ENCODE data around the gene CDH10. TPM values are rescaled to one million over a fixed set of nuclear protein-coding genes. Genes with fewer than 3 reads are reported as not detected.

Gene CDH10
- total and polyA plus RNA-seq, 7 experiments from 2014 or later = not detected

DNA sequence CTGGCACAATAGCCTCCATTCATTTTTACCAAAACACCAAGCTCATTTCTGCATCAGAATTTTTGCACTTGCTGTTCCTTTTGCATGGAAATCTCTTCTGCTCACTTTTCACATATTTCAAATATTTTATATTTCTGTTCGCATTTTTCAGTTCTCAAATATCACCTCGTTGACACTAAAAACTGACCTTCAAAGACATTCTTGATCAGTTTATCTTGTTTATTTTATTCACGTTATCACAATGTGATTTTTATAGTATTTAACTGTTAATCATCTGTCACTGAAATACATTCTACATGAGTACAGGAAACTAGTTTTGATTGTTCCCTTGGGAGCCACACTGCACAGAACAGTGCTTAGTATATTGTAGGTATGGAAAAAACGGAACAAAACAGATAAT, 29.6 kb downstream of the CDH10 start:
- H3K36me3 ChIP-seq (ENCODE audit: control insufficient read depth in 2 of 3, insufficient read depth in 3 of 3, low read length in 3 of 3) = no peaks in the 10 kb centered on the region
- H3K27me3 Mint-ChIP-seq = no peaks in the 10 kb centered on the region
- no peak for ATAC-seq

DNA sequence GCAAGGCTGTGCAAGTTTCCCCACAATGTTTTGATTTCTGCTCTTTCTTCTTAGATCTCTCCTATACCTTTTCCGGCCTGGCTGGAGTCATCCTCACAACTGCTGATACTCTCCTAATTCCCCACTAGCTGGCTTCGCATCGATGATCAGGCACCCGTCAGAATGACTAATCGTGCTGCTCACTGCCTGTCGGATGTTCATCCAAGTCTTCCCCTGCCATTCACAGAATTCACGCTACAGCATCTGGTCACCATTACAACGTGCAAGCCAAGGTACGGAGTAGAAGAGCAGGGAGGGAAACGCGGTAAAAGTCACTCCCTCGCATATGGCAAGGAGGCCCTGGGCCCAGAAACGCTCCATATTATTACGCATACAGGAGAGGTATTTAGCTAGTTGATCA, 35.1 kb downstream of the CDH10 start:
- H3K27me3 Mint-ChIP-seq = no peaks in the 10 kb centered on the region
- Histone ChIP-seq H3K9me3 (ENCODE audit: control insufficient read depth in 2 of 3, low read length in 3 of 3) (no peaks in the 10 kb centered on the region), H3K27ac (ENCODE audit: low read depth, low read length) (no peak overlapping the region), H3K27me3 (ENCODE audit: control insufficient read depth in 2 of 2, insufficient read depth in 2 of 2, low read length in 2 of 2) (no peaks in the 10 kb centered on the region), H3K36me3 (ENCODE audit: control insufficient read depth in 2 of 3, insufficient read depth in 3 of 3, low read length in 3 of 3) (no peaks in the 10 kb centered on the region), H3K4me1 (ENCODE audit: control insufficient read depth in 2 of 2, insufficient read depth in 2 of 2, low read length in 2 of 2) (no peaks in the 10 kb centered on the region), H3K4me3 (ENCODE audit: low read length) (no peak overlapping the region)
- DNase-seq (no peak), ATAC-seq (no peak)
- peaks cover 0 to 13% (median 4%) of the 10 kb centered on the region in 11 donors for H3K9me3 Mint-ChIP-seq
- H3K4me3 Mint-ChIP-seq = no peak overlapping the region
- H3K27ac Mint-ChIP-seq = no peak overlapping the region
- H3K4me1 Mint-ChIP-seq = no peaks in the 10 kb centered on the region
- intact Hi-C loops (cut with micrococcal nuclease) = no loop called here
- peaks cover 0 to 4% (median 0%) of the 10 kb centered on the region in 5 donors for H3K36me3 Mint-ChIP-seq
- ChIA-PET CTCF (no interaction called here), POLR2A (no interaction called here)

More for the DNA sequence above, 29.6 kb downstream of the CDH10 start:
- peaks cover 0 to 8% (median 4%) of the 10 kb centered on the region in 11 donors for H3K9me3 Mint-ChIP-seq
- H3K4me3 Mint-ChIP-seq = no peak overlapping the region
- Histone ChIP-seq H3K27ac (ENCODE audit: low read depth, low read length) (no peak overlapping the region), H3K9me3 (ENCODE audit: control insufficient read depth in 2 of 3, low read length in 3 of 3) (no peaks in the 10 kb centered on the region), H3K4me3 (ENCODE audit: low read length) (no peak overlapping the region), H3K27me3 (ENCODE audit: control insufficient read depth in 2 of 2, insufficient read depth in 2 of 2, low read length in 2 of 2) (no peaks in the 10 kb centered on the region), H3K4me1 (ENCODE audit: control insufficient read depth in 2 of 2, insufficient read depth in 2 of 2, low read length in 2 of 2) (no peaks in the 10 kb centered on the region)
- intact Hi-C loops (cut with micrococcal nuclease) = no loop called here
- ChIA-PET CTCF (no interaction called here), POLR2A (interaction anchor here (0.6 kb wide), 1 partner anchor 75 kb away, joined by 3 read pairs; no protein-coding TSS in a partner anchor)
- H3K36me3 Mint-ChIP-seq = no peaks in the 10 kb centered on the region
- DNase-seq = no peak
- H3K4me1 Mint-ChIP-seq = no peaks in the 10 kb centered on the region
- H3K27ac Mint-ChIP-seq = no peak overlapping the region

DNA sequence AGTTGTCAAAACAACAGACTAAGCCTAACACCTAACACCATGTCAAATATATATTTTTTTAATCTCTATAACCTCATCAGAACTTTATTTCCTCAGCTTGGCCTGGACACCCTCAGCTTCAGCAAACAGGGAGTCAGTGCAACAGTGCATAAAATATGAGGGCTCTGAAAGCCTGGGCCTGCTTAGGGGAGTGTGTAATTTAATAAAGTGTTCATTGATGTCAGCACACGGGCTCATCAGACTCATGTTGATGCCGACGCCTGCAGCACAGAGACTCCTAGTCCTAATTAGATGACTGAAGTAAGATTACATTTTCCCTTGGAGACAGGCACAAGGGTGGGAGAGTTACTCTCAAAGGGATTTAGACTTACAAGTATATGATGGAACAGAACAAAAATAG, 37.8 kb downstream of the CDH10 start:
- H3K9me3 ChIP-seq (ENCODE audit: control insufficient read depth in 2 of 3, low read length in 3 of 3) = no peaks in the 10 kb centered on the region
- ChIA-PET CTCF (no interaction called here), POLR2A (no interaction called here)
- no peaks in the 10 kb centered on the region for H3K27me3 Mint-ChIP-seq
- no peaks in the 10 kb centered on the region for H3K27me3 ChIP-seq (ENCODE audit: control insufficient read depth in 2 of 2, insufficient read depth in 2 of 2, low read length in 2 of 2)
- peaks cover 0 to 4% (median 0%) of the 10 kb centered on the region in 5 donors for H3K36me3 Mint-ChIP-seq
- DNase-seq (no peak), ATAC-seq (no peak)
- no peak overlapping the region for H3K27ac ChIP-seq (ENCODE audit: low read depth, low read length)
- H3K4me1 Mint-ChIP-seq = no peaks in the 10 kb centered on the region
- H3K4me3 Mint-ChIP-seq = no peak overlapping the region
- no peak overlapping the region for H3K27ac Mint-ChIP-seq
- H3K4me3 ChIP-seq (ENCODE audit: low read length) = no peak overlapping the region
- H3K4me1 ChIP-seq (ENCODE audit: control insufficient read depth in 2 of 2, insufficient read depth in 2 of 2, low read length in 2 of 2) = no peaks in the 10 kb centered on the region
- no peaks in the 10 kb centered on the region for H3K36me3 ChIP-seq (ENCODE audit: control insufficient read depth in 2 of 3, insufficient read depth in 3 of 3, low read length in 3 of 3)
- intact Hi-C loops (cut with micrococcal nuclease) = no loop called here
- peaks cover 0 to 17% (median 3%) of the 10 kb centered on the region in 11 donors for H3K9me3 Mint-ChIP-seq

DNA sequence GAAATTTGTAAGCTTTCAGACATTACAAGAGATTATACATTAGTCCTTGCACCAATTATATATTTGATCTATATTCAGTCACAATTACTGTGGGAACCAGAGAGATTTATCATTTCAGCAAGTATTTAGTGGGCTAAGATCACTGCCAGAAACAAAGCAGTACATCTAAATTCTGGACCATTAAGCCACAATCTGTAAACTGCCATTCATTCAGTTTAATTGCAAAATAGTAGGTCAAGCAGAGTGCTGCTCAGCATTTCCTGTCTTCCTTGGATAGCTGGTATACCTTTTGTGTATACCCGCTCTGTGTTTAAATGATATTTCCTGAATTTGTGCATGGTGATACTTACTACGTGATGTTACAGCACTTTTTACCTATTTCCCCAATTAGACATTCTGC, 42.6 kb downstream of the CDH10 start:
- Histone ChIP-seq H3K4me3 (ENCODE audit: low read length) (no peak overlapping the region), H3K27me3 (ENCODE audit: control insufficient read depth in 2 of 2, insufficient read depth in 2 of 2, low read length in 2 of 2) (no peaks in the 10 kb centered on the region), H3K36me3 (ENCODE audit: control insufficient read depth in 2 of 3, insufficient read depth in 3 of 3, low read length in 3 of 3) (no peaks in the 10 kb centered on the region), H3K9me3 (ENCODE audit: control insufficient read depth in 2 of 3, low read length in 3 of 3) (no peaks in the 10 kb centered on the region), H3K27ac (ENCODE audit: low read depth, low read length) (no peak overlapping the region), H3K4me1 (ENCODE audit: control insufficient read depth in 2 of 2, insufficient read depth in 2 of 2, low read length in 2 of 2) (no peaks in the 10 kb centered on the region)
- no peak overlapping the region for H3K4me3 Mint-ChIP-seq
- no peak for ATAC-seq
- H3K4me1 Mint-ChIP-seq = no peaks in the 10 kb centered on the region
- no peaks in the 10 kb centered on the region for H3K36me3 Mint-ChIP-seq
- no peak for DNase-seq
- ChIA-PET CTCF (no interaction called here), POLR2A (no interaction called here)
- H3K9me3 Mint-ChIP-seq = peaks cover under 1 to 20% (median 4%) of the 10 kb centered on the region in 11 donors
- H3K27me3 Mint-ChIP-seq = no peaks in the 10 kb centered on the region
- intact Hi-C loops (cut with micrococcal nuclease) = no loop called here
- H3K27ac Mint-ChIP-seq = no peak overlapping the region

DNA sequence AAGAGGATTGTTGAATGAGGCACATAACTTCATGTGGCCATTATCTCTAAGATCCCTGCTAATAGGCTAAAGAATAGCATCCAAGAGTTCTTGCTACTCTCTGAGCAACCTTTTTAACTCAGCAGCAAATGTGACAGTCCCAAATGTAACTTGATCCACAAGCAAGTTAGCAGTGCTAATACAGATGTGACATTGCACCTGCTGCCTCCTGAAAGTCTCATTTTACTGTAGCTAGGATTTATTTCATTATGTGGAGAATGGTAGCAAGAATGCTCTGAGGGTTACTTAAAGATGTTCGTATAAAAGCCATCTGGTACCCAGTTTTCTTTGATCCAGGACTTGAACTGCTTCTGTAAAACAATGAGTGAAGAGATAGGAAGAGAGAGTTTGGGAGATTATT, 45.8 kb downstream of the CDH10 start:
- H3K27ac ChIP-seq (ENCODE audit: low read depth, low read length) = no peak overlapping the region
- H3K36me3 ChIP-seq (ENCODE audit: control insufficient read depth in 2 of 3, insufficient read depth in 3 of 3, low read length in 3 of 3) = no peaks in the 10 kb centered on the region
- Mint-ChIP-seq H3K4me1 (no peaks in the 10 kb centered on the region), H3K27me3 (no peaks in the 10 kb centered on the region), H3K27ac (no peak overlapping the region), H3K9me3 (peaks cover 0 to 17% (median 4%) of the 10 kb centered on the region in 11 donors), H3K4me3 (no peak overlapping the region), H3K36me3 (no peaks in the 10 kb centered on the region)
- no peak for DNase-seq
- ATAC-seq = no peak
- ChIA-PET CTCF (no interaction called here), POLR2A (no interaction called here)
- H3K27me3 ChIP-seq (ENCODE audit: control insufficient read depth in 2 of 2, insufficient read depth in 2 of 2, low read length in 2 of 2) = no peaks in the 10 kb centered on the region
- H3K9me3 ChIP-seq (ENCODE audit: control insufficient read depth in 2 of 3, low read length in 3 of 3) = no peaks in the 10 kb centered on the region
- no peak overlapping the region for H3K4me3 ChIP-seq (ENCODE audit: low read length)
- intact Hi-C loops (cut with micrococcal nuclease) = no loop called here
- no peaks in the 10 kb centered on the region for H3K4me1 ChIP-seq (ENCODE audit: control insufficient read depth in 2 of 2, insufficient read depth in 2 of 2, low read length in 2 of 2)

DNA sequence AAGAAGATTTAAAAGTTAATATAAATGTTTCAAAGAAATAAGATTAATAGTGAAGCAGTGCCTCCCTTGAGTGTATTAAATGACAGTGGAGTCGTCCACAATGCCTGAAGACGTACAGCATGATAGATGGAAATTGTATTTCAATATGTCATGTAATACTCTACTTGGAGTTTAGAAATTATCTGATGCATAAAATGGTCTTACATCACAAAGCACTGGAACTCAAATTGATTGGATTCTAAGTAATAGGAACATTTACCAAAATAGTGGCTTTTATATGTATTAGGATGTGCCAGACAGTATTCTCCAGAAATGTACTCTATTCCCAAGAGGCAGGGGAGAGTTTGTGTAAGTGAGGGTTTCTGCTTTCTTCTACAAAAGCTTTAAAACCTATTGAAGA, 49.4 kb downstream of the CDH10 start:
- H3K4me3 Mint-ChIP-seq = no peak overlapping the region
- H3K36me3 ChIP-seq (ENCODE audit: control insufficient read depth in 2 of 3, insufficient read depth in 3 of 3, low read length in 3 of 3) = no peaks in the 10 kb centered on the region

DNA sequence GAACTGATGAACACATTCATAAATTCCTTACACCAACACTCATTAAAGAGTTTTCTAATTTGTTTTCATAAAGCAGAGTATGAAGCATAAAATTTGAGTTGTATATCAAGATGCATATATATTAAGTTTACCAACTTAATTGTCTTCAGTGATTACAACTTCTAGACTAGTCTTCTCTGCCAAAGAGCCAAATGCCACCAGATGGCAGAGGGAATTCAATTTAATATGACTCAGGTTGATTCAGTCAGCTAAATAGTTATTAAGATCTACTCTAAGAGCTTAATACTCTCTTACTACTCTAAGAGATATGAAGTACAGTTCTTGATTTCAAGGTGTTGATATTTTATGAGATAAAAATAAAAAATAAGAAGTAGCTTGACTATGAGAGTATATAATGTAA, 53.4 kb downstream of the CDH10 start:
- DNase-seq = no peak
- POLR2A ChIA-PET = no interaction called here
- Histone ChIP-seq H3K9me3 (ENCODE audit: control insufficient read depth in 2 of 3, low read length in 3 of 3) (no peaks in the 10 kb centered on the region), H3K27me3 (ENCODE audit: control insufficient read depth in 2 of 2, insufficient read depth in 2 of 2, low read length in 2 of 2) (no peaks in the 10 kb centered on the region), H3K27ac (ENCODE audit: low read depth, low read length) (no peak overlapping the region), H3K4me1 (ENCODE audit: control insufficient read depth in 2 of 2, insufficient read depth in 2 of 2, low read length in 2 of 2) (no peaks in the 10 kb centered on the region), H3K4me3 (ENCODE audit: low read length) (no peak overlapping the region), H3K36me3 (ENCODE audit: control insufficient read depth in 2 of 3, insufficient read depth in 3 of 3, low read length in 3 of 3) (no peaks in the 10 kb centered on the region)
- peaks cover 0 to 6% (median 2%) of the 10 kb centered on the region in 11 donors for H3K9me3 Mint-ChIP-seq
- H3K27ac Mint-ChIP-seq = no peak overlapping the region
- H3K36me3 Mint-ChIP-seq = no peaks in the 10 kb centered on the region
- H3K4me1 Mint-ChIP-seq = no peaks in the 10 kb centered on the region
- no peaks in the 10 kb centered on the region for H3K27me3 Mint-ChIP-seq
- no peak for ATAC-seq
- CTCF ChIA-PET = no interaction called here
- intact Hi-C loops (cut with micrococcal nuclease) = no loop called here
- no peak overlapping the region for H3K4me3 Mint-ChIP-seq

More for the DNA sequence above, 49.4 kb downstream of the CDH10 start:
- no peaks in the 10 kb centered on the region for H3K9me3 ChIP-seq (ENCODE audit: control insufficient read depth in 2 of 3, low read length in 3 of 3)
- no peaks in the 10 kb centered on the region for H3K27me3 Mint-ChIP-seq
- no peak overlapping the region for H3K4me3 ChIP-seq (ENCODE audit: low read length)
- CTCF ChIA-PET = no interaction called here
- H3K27ac Mint-ChIP-seq = no peak overlapping the region
- no peaks in the 10 kb centered on the region for H3K27me3 ChIP-seq (ENCODE audit: control insufficient read depth in 2 of 2, insufficient read depth in 2 of 2, low read length in 2 of 2)
- H3K4me1 ChIP-seq (ENCODE audit: control insufficient read depth in 2 of 2, insufficient read depth in 2 of 2, low read length in 2 of 2) = no peaks in the 10 kb centered on the region
- no peaks in the 10 kb centered on the region for H3K4me1 Mint-ChIP-seq
- ATAC-seq (no peak), DNase-seq (no peak)
- H3K36me3 Mint-ChIP-seq = no peaks in the 10 kb centered on the region
- intact Hi-C loops (cut with micrococcal nuclease) = no loop called here
- POLR2A ChIA-PET = no interaction called here
- H3K9me3 Mint-ChIP-seq = peaks cover 0 to 14% (median 4%) of the 10 kb centered on the region in 11 donors
- no peak overlapping the region for H3K27ac ChIP-seq (ENCODE audit: low read depth, low read length)

Measured in naive thymus-derived CD4-positive, alpha-beta T cell (primary cell).